ENCODE data around the gene ITGA7. TPM values are rescaled to one million over a fixed set of nuclear protein-coding genes. Genes with fewer than 3 reads are reported as not detected.

ITGA7 gene
- total RNA-seq, 1 experiment from 2014 or later, result 2.1 TPM

GRCh38 chr12:55724226-55724939 is 16.7 kb upstream of the ITGA7 start:
- Mint-ChIP-seq H3K36me3 (ENCODE audit: insufficient read depth, unreplicated experiment) (peaks cover 42% of the 10 kb centered on the region), H3K9me3 (ENCODE audit: unreplicated experiment) (no peaks in the 10 kb centered on the region), H3K4me1 (ENCODE audit: insufficient read depth, unreplicated experiment) (peaks cover 8% of the 10 kb centered on the region), H3K27ac (ENCODE audit: low read depth, unreplicated experiment) (no peak overlapping the region), H3K4me3 (ENCODE audit: unreplicated experiment) (peak overlapping the region; percentile 3), H3K27me3 (ENCODE audit: insufficient read depth, unreplicated experiment) (no peaks in the 10 kb centered on the region)
- no TSS peak for BruUV-seq (replicated peaks)
- DNase-seq (ENCODE audit: unreplicated experiment), result peak; percentile 70
- ChIA-PET POLR2A (interaction anchor here (0.6 to 1.3 kb wide), 3 partner anchors 8 to 1292 kb away, joined by 3 to 5 read pairs (median 3); no protein-coding TSS in a partner anchor), CTCF (interaction anchor here (0.6 to 1.8 kb wide), 5 partner anchors 8 to 668 kb away, joined by 3 to 10 read pairs (median 5); no protein-coding TSS in a partner anchor)
- TF ChIP-seq, protein P1, sequence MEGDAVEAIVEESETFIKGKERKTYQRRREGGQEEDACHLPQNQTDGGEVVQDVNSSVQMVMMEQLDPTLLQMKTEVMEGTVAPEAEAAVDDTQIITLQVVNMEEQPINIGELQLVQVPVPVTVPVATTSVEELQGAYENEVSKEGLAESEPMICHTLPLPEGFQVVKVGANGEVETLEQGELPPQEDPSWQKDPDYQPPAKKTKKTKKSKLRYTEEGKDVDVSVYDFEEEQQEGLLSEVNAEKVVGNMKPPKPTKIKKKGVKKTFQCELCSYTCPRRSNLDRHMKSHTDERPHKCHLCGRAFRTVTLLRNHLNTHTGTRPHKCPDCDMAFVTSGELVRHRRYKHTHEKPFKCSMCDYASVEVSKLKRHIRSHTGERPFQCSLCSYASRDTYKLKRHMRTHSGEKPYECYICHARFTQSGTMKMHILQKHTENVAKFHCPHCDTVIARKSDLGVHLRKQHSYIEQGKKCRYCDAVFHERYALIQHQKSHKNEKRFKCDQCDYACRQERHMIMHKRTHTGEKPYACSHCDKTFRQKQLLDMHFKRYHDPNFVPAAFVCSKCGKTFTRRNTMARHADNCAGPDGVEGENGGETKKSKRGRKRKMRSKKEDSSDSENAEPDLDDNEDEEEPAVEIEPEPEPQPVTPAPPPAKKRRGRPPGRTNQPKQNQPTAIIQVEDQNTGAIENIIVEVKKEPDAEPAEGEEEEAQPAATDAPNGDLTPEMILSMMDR (IDR thresholded peaks at IDR 0.05; ENCODE audit: unreplicated experiment), result peak; percentile 56
- intact Hi-C loops (cut with micrococcal nuclease), result no loop called here

DNA sequence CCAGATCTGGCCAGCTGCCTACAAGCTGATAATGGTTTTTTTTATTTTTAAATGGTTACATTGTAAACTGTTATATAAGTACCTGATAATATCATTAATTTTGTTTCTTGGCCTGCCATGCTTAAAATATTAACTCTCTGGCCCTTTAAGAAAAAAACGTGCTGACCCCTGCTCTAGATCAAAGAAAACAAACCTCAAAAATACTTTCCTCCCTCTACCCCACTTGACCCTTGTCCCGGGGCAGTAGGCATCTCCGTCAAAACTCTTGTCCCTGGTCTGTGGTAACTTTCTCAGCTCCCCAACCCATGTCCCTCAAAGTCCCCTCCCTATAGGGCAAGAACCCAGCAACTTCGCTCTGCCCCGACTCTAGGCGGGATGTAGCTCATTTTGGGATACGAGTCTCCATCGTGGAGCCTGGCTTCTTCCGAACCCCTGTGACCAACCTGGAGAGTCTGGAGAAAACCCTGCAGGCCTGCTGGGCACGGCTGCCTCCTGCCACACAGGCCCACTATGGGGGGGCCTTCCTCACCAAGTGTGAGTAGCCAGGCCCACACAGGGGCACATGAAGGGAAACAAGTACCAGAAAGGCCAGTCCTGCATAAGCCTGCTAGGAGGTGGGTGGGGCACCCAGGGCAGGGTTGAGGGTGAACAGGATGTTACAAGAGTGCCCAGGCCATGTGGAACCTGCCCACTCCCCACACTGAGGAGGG is 16.0 kb upstream of the ITGA7 start:
- BruUV-seq (replicated peaks), result no TSS peak
- ChIA-PET POLR2A (interaction anchor here (0.6 kb wide), 1 partner anchor 1023 kb away, joined by 4 read pairs; no protein-coding TSS in a partner anchor), CTCF (interaction anchor here (0.9 kb wide), 1 partner anchor 12 kb away, joined by 4 read pairs; no protein-coding TSS in a partner anchor)
- Mint-ChIP-seq H3K4me1 (ENCODE audit: insufficient read depth, unreplicated experiment) (peaks cover 8% of the 10 kb centered on the region), H3K36me3 (ENCODE audit: insufficient read depth, unreplicated experiment) (peaks cover 42% of the 10 kb centered on the region), H3K27me3 (ENCODE audit: insufficient read depth, unreplicated experiment) (no peaks in the 10 kb centered on the region), H3K4me3 (ENCODE audit: unreplicated experiment) (no peak overlapping the region), H3K27ac (ENCODE audit: low read depth, unreplicated experiment) (no peak overlapping the region), H3K9me3 (ENCODE audit: unreplicated experiment) (no peaks in the 10 kb centered on the region)
- TF ChIP-seq, protein P1 (IDR thresholded peaks at IDR 0.05; ENCODE audit: unreplicated experiment), result no peak
- intact Hi-C loops (cut with micrococcal nuclease), result no loop called here
- no peak for DNase-seq (ENCODE audit: unreplicated experiment)

DNA sequence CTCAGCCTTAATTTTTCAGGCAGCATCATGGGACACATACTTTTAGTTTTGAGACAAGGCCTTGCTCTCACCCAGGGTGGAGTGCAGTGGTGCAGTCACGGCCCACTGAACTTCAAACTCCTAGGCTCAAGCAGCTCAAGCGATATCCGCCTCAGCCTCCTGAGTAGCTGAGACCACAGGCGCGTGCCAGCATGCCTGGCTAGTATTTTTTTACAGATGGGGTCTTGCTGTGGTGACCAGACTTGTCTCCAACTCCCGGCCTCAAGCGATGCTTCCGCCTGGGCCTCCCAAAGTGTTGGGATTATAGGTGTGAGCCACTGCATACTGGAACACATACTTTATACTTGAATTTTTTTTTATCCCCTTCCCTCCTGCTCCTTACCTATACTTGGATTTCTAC is 15.2 kb upstream of the ITGA7 start:
- H3K4me1 Mint-ChIP-seq (ENCODE audit: insufficient read depth, unreplicated experiment), result peaks cover 14% of the 10 kb centered on the region
- H3K27me3 Mint-ChIP-seq (ENCODE audit: insufficient read depth, unreplicated experiment), result no peaks in the 10 kb centered on the region
- intact Hi-C loops (cut with micrococcal nuclease), result no loop called here
- H3K27ac Mint-ChIP-seq (ENCODE audit: low read depth, unreplicated experiment), result no peak overlapping the region
- TF ChIP-seq, protein P1 (IDR thresholded peaks at IDR 0.05; ENCODE audit: unreplicated experiment), result no peak
- DNase-seq (ENCODE audit: unreplicated experiment), result no peak
- CTCF ChIA-PET, result no interaction called here
- H3K36me3 Mint-ChIP-seq (ENCODE audit: insufficient read depth, unreplicated experiment), result peaks cover 42% of the 10 kb centered on the region
- H3K4me3 Mint-ChIP-seq (ENCODE audit: unreplicated experiment), result no peak overlapping the region
- BruUV-seq (replicated peaks), result no TSS peak
- H3K9me3 Mint-ChIP-seq (ENCODE audit: unreplicated experiment), result no peaks in the 10 kb centered on the region
- POLR2A ChIA-PET, result interaction anchor here (0.5 to 0.6 kb wide), 2 partner anchors 1022 to 1262 kb away, joined by 4 read pairs; no protein-coding TSS in a partner anchor

- DNase-seq (ENCODE audit: unreplicated experiment), result no peak
- ChIA-PET POLR2A (no interaction called here), CTCF (interaction anchor here (0.5 to 1.5 kb wide), 7 partner anchors 10 to 1189 kb away, joined by 3 to 5 read pairs (median 3); no protein-coding TSS in a partner anchor)
- TF ChIP-seq, protein P1 (IDR thresholded peaks at IDR 0.05; ENCODE audit: unreplicated experiment), result no peak
- Mint-ChIP-seq H3K27ac (ENCODE audit: low read depth, unreplicated experiment) (no peak overlapping the region), H3K27me3 (ENCODE audit: insufficient read depth, unreplicated experiment) (no peaks in the 10 kb centered on the region), H3K36me3 (ENCODE audit: insufficient read depth, unreplicated experiment) (peaks cover 31% of the 10 kb centered on the region), H3K4me1 (ENCODE audit: insufficient read depth, unreplicated experiment) (peaks cover 15% of the 10 kb centered on the region), H3K9me3 (ENCODE audit: unreplicated experiment) (no peaks in the 10 kb centered on the region), H3K4me3 (ENCODE audit: unreplicated experiment) (no peak overlapping the region)
- intact Hi-C loops (cut with micrococcal nuclease), result loop anchor here (1.0 to 2.0 kb wide), 5 partner anchors 40 to 532 kb away; a partner anchor contains a TSS
- BruUV-seq (replicated peaks), result no TSS peak
These were observed 14.0 kb upstream of the ITGA7 start for GRCh38 chr12:55721601-55722213.

Measured in MCF 10A (cell line).